SK-N-SH treated with all-trans-retinoic acid at 6 μM for 48 hours (cell line): ENCODE measurements around the gene PPARGC1A.

ENCODE experiments used
- ATAC-seq: fragments of 200-7000 bp; cut with Tn5 transposase; 3 replicates; pipeline ENCODE4 v1.9.1; 2020; ENCODE audit warnings: mild to moderate bottlenecking, moderate library complexity
- ARNTL ChIP-seq: fragments of 450-650 bp; formaldehyde crosslinking; IDR thresholded peaks from 2 replicates; pipeline ENCODE4 v1.5.0; 2020; ENCODE audit warnings: low read depth, mild to moderate bottlenecking, moderate library complexity, borderline replicate concordance
- CREB5 ChIP-seq: fragments of 250-450 bp; sonication (Bioruptor Pico); IDR thresholded peaks from 2 replicates; pipeline ENCODE4 v1.5.1; 2020; ENCODE audit warnings: low read depth, mild to moderate bottlenecking, moderate library complexity
- CSDC2 ChIP-seq: fragments of 250-450 bp; sonication (Bioruptor Pico); IDR thresholded peaks from 2 replicates; pipeline ENCODE4 v1.5.0; 2020; ENCODE audit warnings: mild to moderate bottlenecking, moderate library complexity
- CSRNP3 ChIP-seq: fragments of 250-450 bp; sonication (Bioruptor Pico); IDR thresholded peaks from 2 replicates; pipeline ENCODE4 v1.5.1; 2021; ENCODE audit warnings: mild to moderate bottlenecking, moderate library complexity
- ESRRG ChIP-seq: fragments of 250-450 bp; sonication (Bioruptor Pico); IDR thresholded peaks from 2 replicates; pipeline ENCODE4 v1.6.1; 2021; ENCODE audit warnings: mild to moderate bottlenecking
- GLIS3 ChIP-seq: fragments of 250-450 bp; sonication (Bioruptor Pico); IDR thresholded peaks from 2 replicates; pipeline ENCODE4 v1.5.0; 2020; ENCODE audit warnings: mild to moderate bottlenecking, moderate library complexity
- ISL1 ChIP-seq: fragments of 250-450 bp; sonication (Bioruptor Pico); IDR thresholded peaks from 2 replicates; pipeline ENCODE4 v2.1.2; 2022; ENCODE audit warnings: mild to moderate bottlenecking, moderate library complexity
- OSR1 ChIP-seq: fragments of 250-450 bp; sonication (Bioruptor Pico); IDR thresholded peaks from 2 replicates; pipeline ENCODE4 v1.8.0; 2022; ENCODE audit warnings: moderate library complexity, mild to moderate bottlenecking, inconsistent platforms
- PATZ1 ChIP-seq: fragments of 250-450 bp; sonication (Bioruptor Pico); IDR thresholded peaks from 2 replicates; pipeline ENCODE4 v1.8.0; 2020; ENCODE audit warnings: mild to moderate bottlenecking, moderate library complexity, borderline replicate concordance
- POU6F1 ChIP-seq: fragments of 250-450 bp; sonication (Bioruptor Pico); IDR thresholded peaks from 2 replicates; pipeline ENCODE4 v1.8.0; 2021; ENCODE audit warnings: low read depth, mild to moderate bottlenecking, moderate library complexity, borderline replicate concordance
- PPARA ChIP-seq: fragments of 250-450 bp; sonication (Bioruptor Pico); IDR thresholded peaks from 2 replicates; pipeline ENCODE4 v1.5.0; 2020; ENCODE audit warnings: mild to moderate bottlenecking, borderline replicate concordance
- RARB ChIP-seq: fragments of 250-450 bp; sonication (Bioruptor Pico); IDR thresholded peaks from 2 replicates; pipeline ENCODE4 v1.8.0; 2021; ENCODE audit warnings: mild to moderate bottlenecking, moderate library complexity
- SNAI2 ChIP-seq: fragments of 250-450 bp; sonication (Bioruptor Pico); IDR thresholded peaks from 2 replicates; pipeline ENCODE4 v1.5.0; 2020; ENCODE audit warnings: mild to moderate bottlenecking, moderate library complexity
- TCF4 ChIP-seq: fragments of 250-450 bp; sonication (Bioruptor Pico); IDR thresholded peaks from 2 replicates; pipeline ENCODE4 v1.8.0; 2021; ENCODE audit warnings: mild to moderate bottlenecking, moderate library complexity, borderline replicate concordance
- TOX ChIP-seq: fragments of 250-450 bp; sonication (Bioruptor Pico); IDR thresholded peaks from 2 replicates; pipeline ENCODE4 v1.8.0; 2021; ENCODE audit warnings: mild to moderate bottlenecking, moderate library complexity, borderline replicate concordance
- ZC3H10 ChIP-seq: fragments of 250-450 bp; sonication (Bioruptor Pico); IDR thresholded peaks from 2 replicates; pipeline ENCODE4 v1.5.1; 2021; ENCODE audit warnings: mild to moderate bottlenecking, moderate library complexity
- ZFP3 ChIP-seq: fragments of 250-450 bp; sonication (Bioruptor Pico); IDR thresholded peaks from 2 replicates; pipeline ENCODE4 v1.5.0; 2020; ENCODE audit warnings: mild to moderate bottlenecking, moderate library complexity
- ZFP30 ChIP-seq: fragments of 450-650 bp; formaldehyde crosslinking; IDR thresholded peaks from 2 replicates; pipeline ENCODE4 v1.5.0; 2022; ENCODE audit warnings: mild to moderate bottlenecking, moderate library complexity
- ZNF565 ChIP-seq: fragments of 450-650 bp; formaldehyde crosslinking; conservative IDR thresholded peaks from 2 replicates; pipeline ENCODE4 v1.5.0; 2020; ENCODE audit warnings: low read depth, mild to moderate bottlenecking, moderate library complexity
- ZNF70 ChIP-seq: fragments of 450-650 bp; formaldehyde crosslinking; IDR thresholded peaks from 2 replicates; pipeline ENCODE4 v1.5.0; 2020; ENCODE audit warnings: mild to moderate bottlenecking, moderate library complexity
- ZNF8 ChIP-seq: fragments of 450-650 bp; formaldehyde crosslinking; IDR thresholded peaks from 2 replicates; pipeline ENCODE4 v1.5.0; 2020; ENCODE audit warnings: mild to moderate bottlenecking, moderate library complexity

Gene PPARGC1A

GRCh38 chr4:23818097-23818885 is 71.6 kb downstream of the PPARGC1A start:
- ATAC-seq: no peak
- no peak for TF ChIP-seq ISL1 (CRISPR knock-in tag)
- TF ChIP-seq ZFP30: no peak
- no peak for TF ChIP-seq ZC3H10
- TF ChIP-seq TOX (CRISPR knock-in tag): no peak
- no peak for TF ChIP-seq GLIS3 (CRISPR knock-in tag)
- no peak for TF ChIP-seq ZFP3 (CRISPR knock-in tag)
- TF ChIP-seq ZNF565: no peak
- TF ChIP-seq PATZ1 (CRISPR knock-in tag): no peak
- TF ChIP-seq ARNTL: no peak
- TF ChIP-seq CREB5: no peak
- no peak for TF ChIP-seq ZNF70 (CRISPR knock-in tag)
- TF ChIP-seq POU6F1 (CRISPR knock-in tag): no peak
- no peak for TF ChIP-seq OSR1 (CRISPR knock-in tag)
- no peak for TF ChIP-seq ESRRG (CRISPR knock-in tag)
- no peak for TF ChIP-seq PPARA
- no peak for TF ChIP-seq TCF4 (CRISPR knock-in tag)
- TF ChIP-seq CSRNP3 (CRISPR knock-in tag): no peak
- no peak for TF ChIP-seq CSDC2 (CRISPR knock-in tag)

GRCh38 chr4:23814996-23815660 is 74.7 kb downstream of the PPARGC1A start:
- TF ChIP-seq ZFP3 (CRISPR knock-in tag): no peak
- TF ChIP-seq CSRNP3 (CRISPR knock-in tag): no peak
- no peak for TF ChIP-seq RARB (CRISPR knock-in tag)
- no peak for TF ChIP-seq SNAI2 (CRISPR knock-in tag)
- no peak for TF ChIP-seq ZNF8
- TF ChIP-seq PPARA: no peak
- TF ChIP-seq ARNTL: no peak
- TF ChIP-seq ZNF565: no peak
- TF ChIP-seq ZNF70 (CRISPR knock-in tag): no peak
- no peak for ATAC-seq

GRCh38 chr4:23814587-23814986 is 75.3 kb downstream of the PPARGC1A start:
- TF ChIP-seq PPARA: no peak
- no peak for TF ChIP-seq CSDC2 (CRISPR knock-in tag)
- no peak for TF ChIP-seq ARNTL
- TF ChIP-seq POU6F1 (CRISPR knock-in tag): no peak
- no peak for TF ChIP-seq ISL1 (CRISPR knock-in tag)
- no peak for TF ChIP-seq PATZ1 (CRISPR knock-in tag)
- no peak for TF ChIP-seq TOX (CRISPR knock-in tag)
- no peak for TF ChIP-seq ESRRG (CRISPR knock-in tag)
- no peak for ATAC-seq
